Measurements from ENCODE around the gene FAM162A. TPM values are rescaled to one million over a fixed set of nuclear protein-coding genes. Genes with fewer than 3 reads are reported as not detected.
"Not testable (repeated sequence)": the region's sequence is repeated elsewhere in the genome, so short reads cannot be mapped to it uniquely, and the experiment has no call there.

FAM162A gene
- total RNA-seq, 1 donor from 2014 or later: 12.7 TPM

GRCh38 chr3:122443090-122443489 lies 59.1 kb downstream of the FAM162A start:
- Mint-ChIP-seq H3K4me3 (ENCODE audit: unreplicated experiment) (no peak overlapping the region), H3K36me3 (ENCODE audit: unreplicated experiment) (peaks cover 21% of the 10 kb centered on the region), H3K4me1 (ENCODE audit: low read depth, unreplicated experiment) (peaks cover 11% of the 10 kb centered on the region), H3K9me3 (ENCODE audit: unreplicated experiment) (peaks cover 1% of the 10 kb centered on the region), H3K27me3 (ENCODE audit: unreplicated experiment) (no peaks in the 10 kb centered on the region), H3K27ac (ENCODE audit: unreplicated experiment) (peak overlapping the region; percentile 85)
- DNase-seq: peak; percentile 66
- TF ChIP-seq, protein P1, sequence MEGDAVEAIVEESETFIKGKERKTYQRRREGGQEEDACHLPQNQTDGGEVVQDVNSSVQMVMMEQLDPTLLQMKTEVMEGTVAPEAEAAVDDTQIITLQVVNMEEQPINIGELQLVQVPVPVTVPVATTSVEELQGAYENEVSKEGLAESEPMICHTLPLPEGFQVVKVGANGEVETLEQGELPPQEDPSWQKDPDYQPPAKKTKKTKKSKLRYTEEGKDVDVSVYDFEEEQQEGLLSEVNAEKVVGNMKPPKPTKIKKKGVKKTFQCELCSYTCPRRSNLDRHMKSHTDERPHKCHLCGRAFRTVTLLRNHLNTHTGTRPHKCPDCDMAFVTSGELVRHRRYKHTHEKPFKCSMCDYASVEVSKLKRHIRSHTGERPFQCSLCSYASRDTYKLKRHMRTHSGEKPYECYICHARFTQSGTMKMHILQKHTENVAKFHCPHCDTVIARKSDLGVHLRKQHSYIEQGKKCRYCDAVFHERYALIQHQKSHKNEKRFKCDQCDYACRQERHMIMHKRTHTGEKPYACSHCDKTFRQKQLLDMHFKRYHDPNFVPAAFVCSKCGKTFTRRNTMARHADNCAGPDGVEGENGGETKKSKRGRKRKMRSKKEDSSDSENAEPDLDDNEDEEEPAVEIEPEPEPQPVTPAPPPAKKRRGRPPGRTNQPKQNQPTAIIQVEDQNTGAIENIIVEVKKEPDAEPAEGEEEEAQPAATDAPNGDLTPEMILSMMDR (IDR thresholded peaks at IDR 0.05; ENCODE audit: partially characterized antibody, unreplicated experiment): no peak

- H3K4me3 Mint-ChIP-seq (ENCODE audit: unreplicated experiment); DNase-seq; H3K9me3 Mint-ChIP-seq (ENCODE audit: unreplicated experiment); H3K27me3 Mint-ChIP-seq (ENCODE audit: unreplicated experiment): not testable (repeated sequence)
- Mint-ChIP-seq H3K27ac (ENCODE audit: unreplicated experiment) (peak overlapping the region; percentile 85), H3K36me3 (ENCODE audit: unreplicated experiment) (peaks cover 29% of the 10 kb centered on the region), H3K4me1 (ENCODE audit: low read depth, unreplicated experiment) (peaks cover 11% of the 10 kb centered on the region)
These were observed 59.9 kb downstream of the FAM162A start for GRCh38 chr3:122443762-122444490.

GRCh38 chr3:122444491-122444887 lies 60.5 kb downstream of the FAM162A start:
- H3K9me3 Mint-ChIP-seq (ENCODE audit: unreplicated experiment); DNase-seq; H3K4me3 Mint-ChIP-seq (ENCODE audit: unreplicated experiment); H3K27ac Mint-ChIP-seq (ENCODE audit: unreplicated experiment); H3K27me3 Mint-ChIP-seq (ENCODE audit: unreplicated experiment): not testable (repeated sequence)
- Mint-ChIP-seq H3K36me3 (ENCODE audit: unreplicated experiment) (peaks cover 31% of the 10 kb centered on the region), H3K4me1 (ENCODE audit: low read depth, unreplicated experiment) (peaks cover 11% of the 10 kb centered on the region)

GRCh38 chr3:122448218-122448617 lies 64.2 kb downstream of the FAM162A start:
- H3K9me3 Mint-ChIP-seq (ENCODE audit: unreplicated experiment); DNase-seq; H3K27ac Mint-ChIP-seq (ENCODE audit: unreplicated experiment); H3K4me3 Mint-ChIP-seq (ENCODE audit: unreplicated experiment); H3K27me3 Mint-ChIP-seq (ENCODE audit: unreplicated experiment); H3K4me1 Mint-ChIP-seq (ENCODE audit: low read depth, unreplicated experiment): not testable (repeated sequence)
- H3K36me3 Mint-ChIP-seq (ENCODE audit: unreplicated experiment): peaks cover 27% of the 10 kb centered on the region

DNA sequence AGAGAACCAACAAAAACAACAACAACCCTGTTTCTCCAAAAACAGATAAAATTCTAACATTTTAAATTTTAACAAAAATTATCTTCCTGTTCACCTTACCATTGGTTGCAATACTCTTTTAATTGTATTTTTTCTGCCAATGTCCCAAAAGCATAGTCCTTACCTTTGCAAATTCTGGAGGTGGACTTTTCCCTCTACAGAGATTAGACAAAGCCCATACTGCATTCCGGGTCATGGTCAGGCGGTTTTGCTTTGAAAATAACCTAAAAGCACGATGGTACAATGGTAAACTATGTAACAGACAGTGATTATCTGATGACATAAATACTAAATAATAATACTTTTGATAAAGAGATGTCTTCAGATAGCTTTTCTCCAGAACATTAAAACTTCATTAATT lies 67.4 kb downstream of the FAM162A start:
- Mint-ChIP-seq H3K27me3 (ENCODE audit: unreplicated experiment) (peaks cover 2% of the 10 kb centered on the region), H3K36me3 (ENCODE audit: unreplicated experiment) (peaks cover 15% of the 10 kb centered on the region), H3K4me3 (ENCODE audit: unreplicated experiment) (no peak overlapping the region), H3K9me3 (ENCODE audit: unreplicated experiment) (peaks cover 2% of the 10 kb centered on the region), H3K4me1 (ENCODE audit: low read depth, unreplicated experiment) (no peaks in the 10 kb centered on the region), H3K27ac (ENCODE audit: unreplicated experiment) (no peak overlapping the region)
- DNase-seq: no peak
- TF ChIP-seq, protein P1 (IDR thresholded peaks at IDR 0.05; ENCODE audit: partially characterized antibody, unreplicated experiment): no peak

DNA sequence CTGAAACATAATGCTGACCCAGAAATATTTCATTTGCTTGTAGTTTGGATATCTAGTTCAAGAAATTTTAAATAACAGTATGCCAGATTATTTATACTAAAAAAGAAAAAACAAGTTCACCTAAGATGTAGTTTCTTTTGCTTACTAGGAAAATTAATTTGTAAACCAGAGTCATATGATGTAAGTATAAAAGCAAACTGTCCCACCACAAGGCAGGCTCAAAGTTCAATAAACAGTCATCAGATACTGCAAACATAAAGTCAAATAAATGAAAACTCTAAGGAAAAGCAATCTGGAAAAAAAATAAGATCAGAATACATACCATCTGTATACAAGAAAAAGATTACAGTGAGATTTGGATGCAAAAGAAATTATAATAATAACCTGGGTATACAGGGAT lies 72.1 kb downstream of the FAM162A start:
- DNase-seq: no peak
- H3K9me3 Mint-ChIP-seq (ENCODE audit: unreplicated experiment): peaks cover 2% of the 10 kb centered on the region
- no peaks in the 10 kb centered on the region for H3K36me3 Mint-ChIP-seq (ENCODE audit: unreplicated experiment)
- H3K4me1 Mint-ChIP-seq (ENCODE audit: low read depth, unreplicated experiment): no peaks in the 10 kb centered on the region
- H3K27me3 Mint-ChIP-seq (ENCODE audit: unreplicated experiment): no peaks in the 10 kb centered on the region
- no peak overlapping the region for H3K4me3 Mint-ChIP-seq (ENCODE audit: unreplicated experiment)
- TF ChIP-seq, protein P1 (IDR thresholded peaks at IDR 0.05; ENCODE audit: partially characterized antibody, unreplicated experiment): no peak
- H3K27ac Mint-ChIP-seq (ENCODE audit: unreplicated experiment): no peak overlapping the region
